ENCODE data around the gene SAP30BP. TPM values are rescaled to one million over a fixed set of nuclear protein-coding genes. Genes with fewer than 3 reads are reported as not detected.
A peak's percentile ranks its signal among the peaks of the same experiment; 100 is the strongest.

The SAP30BP gene
- total RNA-seq, 1 experiment from 2014 or later = 126 TPM

- peaks cover 38% of the 10 kb centered on the region for H3K4me1 Mint-ChIP-seq (ENCODE audit: low read depth, unreplicated experiment)
- Histone ChIP-seq H3K9me3 (no peaks in the 10 kb centered on the region), H3K4me3 (ENCODE audit: low read depth, low read length) (no peak overlapping the region), H3K36me3 (ENCODE audit: control insufficient read depth, insufficient read depth, low read length) (peaks cover 4% of the 10 kb centered on the region; the same call in 1 of the 2 replicates), H3K27me3 (replicated peaks; ENCODE audit: control insufficient read depth, insufficient read depth, low read length) (no peaks in the 10 kb centered on the region), H3K4me1 (peaks cover 35% of the 10 kb centered on the region)
- ChIA-PET CTCF (no interaction called here), POLR2A (interaction anchor here (0.5 kb wide), 1 partner anchor 587 kb away, joined by 6 read pairs; no protein-coding TSS in a partner anchor)
- H3K27me3 Mint-ChIP-seq (ENCODE audit: insufficient read depth, unreplicated experiment) = no peaks in the 10 kb centered on the region
- no peak overlapping the region for H3K4me3 Mint-ChIP-seq (ENCODE audit: unreplicated experiment)
- TF ChIP-seq, protein P1, sequence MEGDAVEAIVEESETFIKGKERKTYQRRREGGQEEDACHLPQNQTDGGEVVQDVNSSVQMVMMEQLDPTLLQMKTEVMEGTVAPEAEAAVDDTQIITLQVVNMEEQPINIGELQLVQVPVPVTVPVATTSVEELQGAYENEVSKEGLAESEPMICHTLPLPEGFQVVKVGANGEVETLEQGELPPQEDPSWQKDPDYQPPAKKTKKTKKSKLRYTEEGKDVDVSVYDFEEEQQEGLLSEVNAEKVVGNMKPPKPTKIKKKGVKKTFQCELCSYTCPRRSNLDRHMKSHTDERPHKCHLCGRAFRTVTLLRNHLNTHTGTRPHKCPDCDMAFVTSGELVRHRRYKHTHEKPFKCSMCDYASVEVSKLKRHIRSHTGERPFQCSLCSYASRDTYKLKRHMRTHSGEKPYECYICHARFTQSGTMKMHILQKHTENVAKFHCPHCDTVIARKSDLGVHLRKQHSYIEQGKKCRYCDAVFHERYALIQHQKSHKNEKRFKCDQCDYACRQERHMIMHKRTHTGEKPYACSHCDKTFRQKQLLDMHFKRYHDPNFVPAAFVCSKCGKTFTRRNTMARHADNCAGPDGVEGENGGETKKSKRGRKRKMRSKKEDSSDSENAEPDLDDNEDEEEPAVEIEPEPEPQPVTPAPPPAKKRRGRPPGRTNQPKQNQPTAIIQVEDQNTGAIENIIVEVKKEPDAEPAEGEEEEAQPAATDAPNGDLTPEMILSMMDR (IDR thresholded peaks at IDR 0.05; ENCODE audit: insufficient read depth in 1 of 2, low read depth in 1 of 2, low read length in 1 of 2, severe bottlenecking in 1 of 2, unreplicated experiment in 1 of 2) = no peak
- intact Hi-C loops (cut with micrococcal nuclease; ENCODE audit: unreplicated experiment) = no loop called here
- H3K9me3 Mint-ChIP-seq (ENCODE audit: unreplicated experiment) = no peaks in the 10 kb centered on the region
- BruUV-seq (replicated peaks) = no TSS peak
- no peak for DNase-seq
- H3K36me3 Mint-ChIP-seq (ENCODE audit: insufficient read depth, unreplicated experiment) = peaks cover 88% of the 10 kb centered on the region
- peak overlapping the region; percentile 22 for H3K27ac Mint-ChIP-seq (ENCODE audit: unreplicated experiment)
Measured at GRCh38 chr17:75697651-75698291, 30.6 kb downstream of the SAP30BP start.

DNA sequence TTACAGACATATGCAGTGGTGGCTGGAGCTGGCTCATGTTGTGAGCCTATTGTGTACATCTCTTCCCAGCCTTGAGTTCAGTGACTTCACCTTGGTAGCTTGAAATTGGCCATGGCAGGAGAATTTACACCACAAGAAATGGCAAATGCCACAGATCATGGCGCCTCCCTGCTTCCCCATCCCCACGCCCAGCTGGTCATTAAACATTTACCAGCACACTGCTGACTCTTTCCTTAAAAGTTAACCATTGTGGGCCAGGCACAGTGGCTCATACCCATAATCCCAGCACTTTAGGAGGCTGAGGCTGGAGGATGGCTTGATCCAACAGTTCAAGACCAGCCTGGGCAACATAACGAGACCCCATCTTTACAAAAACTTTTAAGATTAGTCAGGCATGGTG lies 31.5 kb downstream of the SAP30BP start:
- Mint-ChIP-seq H3K9me3 (ENCODE audit: unreplicated experiment) (no peaks in the 10 kb centered on the region), H3K27me3 (ENCODE audit: insufficient read depth, unreplicated experiment) (no peaks in the 10 kb centered on the region), H3K4me3 (ENCODE audit: unreplicated experiment) (no peak overlapping the region), H3K27ac (ENCODE audit: unreplicated experiment) (no peak overlapping the region), H3K4me1 (ENCODE audit: low read depth, unreplicated experiment) (peaks cover 38% of the 10 kb centered on the region), H3K36me3 (ENCODE audit: insufficient read depth, unreplicated experiment) (peaks cover 87% of the 10 kb centered on the region)
- CTCF ChIA-PET = no interaction called here
- intact Hi-C loops (cut with micrococcal nuclease; ENCODE audit: unreplicated experiment) = no loop called here
- Histone ChIP-seq H3K27me3 (replicated peaks; ENCODE audit: control insufficient read depth, insufficient read depth, low read length) (no peaks in the 10 kb centered on the region), H3K4me1 (peaks cover 35% of the 10 kb centered on the region), H3K9me3 (no peaks in the 10 kb centered on the region), H3K36me3 (ENCODE audit: control insufficient read depth, insufficient read depth, low read length) (peaks cover 7% of the 10 kb centered on the region; the same call in 1 of the 2 replicates), H3K4me3 (ENCODE audit: low read depth, low read length) (no peak overlapping the region)
- no peak for DNase-seq
- TF ChIP-seq, protein P1 (IDR thresholded peaks at IDR 0.05; ENCODE audit: insufficient read depth in 1 of 2, low read depth in 1 of 2, low read length in 1 of 2, severe bottlenecking in 1 of 2, unreplicated experiment in 1 of 2) = no peak
- BruUV-seq (replicated peaks) = no TSS peak
- POLR2A ChIA-PET = no interaction called here

DNA sequence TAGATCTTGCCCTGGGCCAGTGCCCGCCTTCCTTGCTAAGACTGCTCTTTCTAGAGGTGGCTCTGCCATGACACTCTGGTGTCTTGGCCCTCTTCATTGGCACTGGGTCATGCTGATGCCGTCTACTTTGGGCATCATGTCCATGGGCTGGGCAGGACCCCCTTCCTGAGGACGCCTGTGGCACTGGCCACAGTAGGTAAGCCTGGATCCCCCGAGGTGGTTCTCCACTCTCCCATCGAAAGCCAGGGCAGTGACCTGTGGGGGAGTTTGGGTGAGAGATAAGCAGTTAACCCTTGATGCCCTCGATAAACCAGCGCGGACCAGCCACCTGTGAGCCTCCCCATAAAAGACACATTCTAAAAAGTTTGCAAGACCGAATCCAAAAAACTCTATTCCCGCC lies 34.1 kb downstream of the SAP30BP start:
- ChIA-PET CTCF (no interaction called here), POLR2A (no interaction called here)
- Mint-ChIP-seq H3K36me3 (ENCODE audit: insufficient read depth, unreplicated experiment) (peaks cover 77% of the 10 kb centered on the region), H3K9me3 (ENCODE audit: unreplicated experiment) (no peaks in the 10 kb centered on the region), H3K27ac (ENCODE audit: unreplicated experiment) (no peak overlapping the region), H3K4me1 (ENCODE audit: low read depth, unreplicated experiment) (peaks cover 32% of the 10 kb centered on the region), H3K4me3 (ENCODE audit: unreplicated experiment) (no peak overlapping the region), H3K27me3 (ENCODE audit: insufficient read depth, unreplicated experiment) (no peaks in the 10 kb centered on the region)
- Histone ChIP-seq H3K4me1 (peaks cover 35% of the 10 kb centered on the region), H3K9me3 (no peaks in the 10 kb centered on the region), H3K36me3 (ENCODE audit: control insufficient read depth, insufficient read depth, low read length) (peaks cover 7% of the 10 kb centered on the region), H3K27me3 (replicated peaks; ENCODE audit: control insufficient read depth, insufficient read depth, low read length) (no peaks in the 10 kb centered on the region), H3K4me3 (ENCODE audit: low read depth, low read length) (no peak overlapping the region)
- no peak for DNase-seq
- BruUV-seq (replicated peaks) = no TSS peak
- TF ChIP-seq, protein P1 (IDR thresholded peaks at IDR 0.05; ENCODE audit: insufficient read depth in 1 of 2, low read depth in 1 of 2, low read length in 1 of 2, severe bottlenecking in 1 of 2, unreplicated experiment in 1 of 2) = no peak
- intact Hi-C loops (cut with micrococcal nuclease; ENCODE audit: unreplicated experiment) = no loop called here

Measured in Caco-2 (cell line).